Activated naive CD4-positive, alpha-beta T cell treated with Interleukin-2 at 50 U/mL for 16 hours (primary cell): ENCODE measurements around the gene DDT.
"Not testable (repeated sequence)": the region's sequence is repeated elsewhere in the genome, so short reads cannot be mapped to it uniquely, and the experiment has no call there.

ENCODE experiments used
- DNase-seq: peaks from one replicate; pipeline ENCODE4 v3.0.0-alpha.2; 2020

DDT gene

DNA sequence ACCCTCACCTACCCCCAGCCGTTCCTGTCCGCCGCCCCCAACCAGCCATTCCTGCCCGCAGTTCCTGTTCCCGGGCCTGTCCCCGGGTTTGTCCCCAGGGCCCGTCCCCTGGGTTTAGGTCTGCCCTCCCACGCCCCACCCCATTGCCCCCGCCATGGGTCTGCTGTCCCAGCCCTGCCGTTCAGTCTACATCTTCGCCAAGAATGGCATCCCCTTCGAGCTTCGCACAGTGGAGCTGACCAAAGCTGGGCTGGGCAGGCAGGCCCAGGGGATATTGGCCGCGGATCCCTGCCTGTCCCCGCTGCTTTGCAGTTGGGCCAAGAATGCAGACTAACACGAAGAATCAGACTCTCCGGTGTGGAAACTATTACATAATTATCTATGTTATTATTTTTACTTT lies 24.5 kb downstream of the DDT start:
- DNase-seq = not testable (repeated sequence)

DNA sequence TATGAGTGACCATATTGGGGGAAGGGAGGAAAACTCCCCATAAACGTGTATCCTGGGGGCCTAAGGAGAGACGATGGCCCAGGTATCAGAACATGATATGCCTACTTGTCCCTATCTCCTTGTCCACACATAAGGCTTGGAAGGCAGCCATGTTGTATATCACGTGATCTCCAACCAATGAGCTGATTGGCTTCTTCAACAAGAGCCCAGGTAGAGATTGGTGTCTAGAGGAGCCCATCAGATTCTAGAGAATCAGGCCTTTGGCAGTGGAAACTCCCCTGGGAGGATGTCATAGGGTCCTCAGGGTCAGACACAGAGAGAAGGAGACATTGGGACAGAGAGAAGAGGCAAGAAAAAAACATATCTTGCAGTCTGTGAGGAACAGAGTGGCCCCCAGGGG lies 26.9 kb downstream of the DDT start:
- not testable (repeated sequence) for DNase-seq

- DNase-seq = not testable (repeated sequence)
These were observed 34.1 kb downstream of the DDT start for GRCh38 chr22:23940166-23940565.

- DNase-seq = no peak
These were observed 35.3 kb downstream of the DDT start for GRCh38 chr22:23939017-23939357.

DNA sequence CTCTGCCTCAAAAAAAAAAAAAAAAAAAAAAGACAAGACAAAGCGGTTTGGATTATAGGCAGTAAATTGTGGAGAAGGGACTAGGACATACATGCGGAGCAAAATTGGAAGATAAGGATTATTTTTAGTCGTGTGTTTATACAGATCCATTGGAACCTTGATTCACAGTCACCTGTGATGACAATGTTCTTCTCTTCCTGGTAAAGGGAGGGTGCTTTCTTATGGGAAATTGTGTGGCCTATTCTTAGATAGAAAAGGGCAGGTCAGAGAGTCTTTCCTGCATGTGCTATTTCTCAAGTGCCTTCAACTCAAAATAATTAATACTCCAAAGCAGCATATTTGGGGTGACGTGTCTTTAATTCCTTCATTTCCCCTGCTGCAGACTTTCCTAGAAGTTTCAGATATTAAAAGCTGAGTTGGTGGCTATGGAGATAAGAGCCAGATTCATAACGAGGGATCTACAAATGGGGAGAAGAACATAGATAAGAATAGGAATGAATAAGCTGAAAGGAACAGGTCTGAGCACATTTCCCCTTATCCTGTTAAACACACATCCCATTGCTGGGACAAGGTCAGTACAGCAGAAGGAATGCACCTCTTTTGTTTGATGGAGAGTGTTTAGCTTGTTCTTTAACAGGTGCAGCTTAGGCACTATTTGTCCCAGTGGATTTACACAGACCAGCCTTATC lies 35.8 kb downstream of the DDT start:
- no peak for DNase-seq

GRCh38 chr22:23926561-23926960 lies 47.7 kb downstream of the DDT start:
- no peak for DNase-seq

DNA sequence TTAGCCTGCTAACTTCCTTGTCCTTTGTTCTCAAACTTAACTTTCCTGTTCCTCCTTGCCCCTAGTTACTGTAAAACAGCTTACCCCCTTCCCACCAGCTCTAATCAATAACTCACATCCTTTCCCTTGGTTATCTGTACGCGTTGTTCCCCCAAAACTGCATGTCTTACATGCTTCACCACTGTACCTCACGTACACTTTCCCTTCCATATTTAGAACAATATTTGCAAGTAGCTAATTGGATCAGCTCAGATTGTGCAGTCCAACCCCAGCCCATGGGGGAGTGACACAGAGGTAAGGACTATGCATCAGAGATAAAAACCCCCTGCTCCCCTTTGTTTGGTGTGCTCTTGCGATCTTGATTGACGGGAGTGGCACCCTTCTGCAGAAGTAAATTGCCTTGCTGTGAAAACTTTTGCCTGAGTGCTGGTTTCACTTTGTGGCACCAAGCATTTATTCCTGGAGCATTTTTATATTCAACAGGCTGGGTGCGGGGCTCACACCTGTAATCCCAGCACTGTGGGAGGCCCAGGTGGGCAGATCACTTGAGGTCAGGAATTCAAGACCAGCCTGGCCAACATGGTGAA lies 49.1 kb downstream of the DDT start:
- no peak for DNase-seq

DNA sequence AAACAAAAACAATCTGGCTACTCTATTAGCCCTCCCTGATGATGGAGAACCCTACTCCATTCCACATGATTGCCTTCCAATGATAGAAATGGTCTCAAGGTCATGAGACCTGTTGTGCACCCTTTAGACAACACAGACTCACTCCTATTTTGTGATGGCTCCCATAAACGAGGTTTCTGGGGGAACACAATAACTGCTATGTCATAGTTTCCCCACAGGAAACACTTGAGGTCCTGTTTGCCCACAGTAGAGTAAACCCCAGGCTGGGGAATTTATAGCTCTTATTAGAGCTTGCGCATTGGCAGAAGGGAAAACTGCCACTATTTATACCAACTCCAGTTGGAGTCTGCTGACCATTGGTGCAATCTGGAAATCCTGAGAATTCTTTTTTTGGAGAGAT lies 51.3 kb downstream of the DDT start:
- no peak for DNase-seq

DNA sequence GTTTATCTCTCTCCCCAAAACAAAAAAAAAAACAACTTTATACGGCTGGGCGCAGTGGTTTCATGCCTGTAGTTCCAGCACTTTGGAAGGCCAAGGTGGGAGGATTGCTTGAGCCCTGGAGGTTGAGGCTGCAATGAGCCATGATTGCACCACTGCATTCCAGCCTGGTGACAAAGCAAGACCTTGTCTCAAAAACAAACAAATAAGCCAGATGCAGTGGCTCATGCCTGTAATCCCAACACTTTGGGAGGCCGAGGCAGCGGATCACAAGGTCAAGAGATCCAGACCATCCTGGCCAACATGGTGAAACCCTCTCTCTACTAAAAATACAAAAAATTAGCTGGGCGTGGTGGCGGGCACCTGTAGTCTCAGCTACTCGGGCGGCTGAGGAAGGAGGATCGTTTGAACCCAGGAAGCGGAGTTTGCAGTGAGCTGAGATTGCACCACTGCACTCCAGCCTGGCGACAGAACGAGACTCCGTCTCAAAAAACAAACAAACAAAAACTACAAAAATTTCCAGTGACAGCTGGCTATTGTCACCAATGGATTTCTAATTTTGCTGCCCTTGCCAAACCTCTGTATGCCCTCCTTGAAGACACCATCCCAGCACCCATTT lies 52.5 kb downstream of the DDT start:
- DNase-seq = not testable (repeated sequence)
